HG02870 (cell line): Measurements from ENCODE around the gene AADAT.
A peak's percentile ranks its signal among the peaks of the same experiment; 100 is the strongest.
"Not testable (repeated sequence)": the region's sequence is repeated elsewhere in the genome, so short reads cannot be mapped to it uniquely, and the experiment has no call there.

Source experiments
- ATAC-seq: cut with Tn5 transposase; IDR thresholded peaks from one replicate; pipeline ENCODE4 v1.9.1; 2021; ENCODE audit warnings: mild to moderate bottlenecking, moderate library complexity; ENCODE audit not compliant: unreplicated experiment

Gene AADAT

DNA sequence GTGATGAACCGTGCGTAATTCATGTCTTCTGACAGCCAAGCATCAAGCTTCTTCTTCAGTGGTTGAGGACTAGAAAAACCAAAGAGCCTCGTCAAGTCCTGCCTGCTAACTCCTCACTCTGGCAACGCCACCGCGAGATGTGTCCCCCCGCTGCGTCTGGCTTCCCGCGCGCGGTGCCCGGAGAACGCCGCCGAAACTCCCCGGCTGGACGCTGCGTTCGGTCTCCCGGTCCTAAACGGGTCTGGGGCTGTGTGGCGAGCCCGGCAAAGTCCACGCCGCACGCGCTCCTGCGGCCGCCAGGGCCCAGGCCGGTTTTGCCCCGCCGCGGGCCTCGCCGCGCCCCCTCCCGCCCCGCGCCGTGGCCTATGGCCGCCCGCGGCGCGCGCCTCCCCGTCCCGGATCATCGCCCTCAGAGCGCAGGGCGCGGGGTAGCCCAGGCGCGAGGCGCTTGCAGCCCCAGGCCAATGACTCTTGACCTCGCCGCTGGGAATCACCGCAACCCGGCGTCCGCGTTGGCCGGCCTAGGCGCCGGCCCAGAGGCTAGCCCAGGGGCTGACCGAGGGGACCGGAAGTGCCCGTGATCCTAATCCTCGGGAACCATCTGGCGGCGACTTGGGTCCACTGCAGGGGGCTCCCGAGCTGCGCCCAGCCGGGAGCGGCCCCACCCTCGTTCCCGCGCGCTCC is at the start of gene AADAT:
Gene AADAT, minus strand, starts transcription at position 289 of the 684 bp plus-strand sequence. Its CDS starts 266 bp downstream, at position 23.
- ATAC-seq: peak; percentile 75

DNA sequence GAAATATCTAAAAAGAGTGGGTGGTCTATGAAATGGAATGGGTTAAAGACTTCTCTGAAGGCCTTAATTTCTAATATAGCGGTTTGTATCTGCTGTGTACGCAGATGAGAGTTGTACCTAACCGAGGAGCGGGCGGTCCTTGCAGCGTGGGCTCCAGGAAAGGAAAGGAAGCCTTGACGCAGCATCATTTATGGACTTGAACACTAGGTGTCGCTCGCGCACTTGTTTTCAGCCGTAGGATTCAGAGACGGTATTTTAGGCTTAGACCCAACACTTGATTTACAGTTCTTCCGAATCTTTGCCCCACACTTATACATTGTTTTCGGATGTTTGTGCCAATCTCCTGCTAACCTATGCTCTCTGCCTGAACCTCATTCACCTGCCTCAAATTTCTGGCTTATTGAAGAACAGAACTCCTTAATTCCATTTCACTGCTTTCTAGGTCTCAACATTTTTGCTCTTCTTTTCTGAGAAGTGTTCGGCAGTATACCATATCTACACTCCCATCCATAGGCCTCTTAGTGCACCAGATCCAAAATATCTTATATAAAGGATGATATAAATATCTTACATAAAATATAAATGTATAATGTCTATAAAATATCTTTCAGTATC is 48.9 kb upstream of the AADAT start:
- ATAC-seq: peak; percentile 97

- no peak for ATAC-seq
These were observed 48.2 kb upstream of the AADAT start for GRCh38 chr4:170137927-170138326.

DNA sequence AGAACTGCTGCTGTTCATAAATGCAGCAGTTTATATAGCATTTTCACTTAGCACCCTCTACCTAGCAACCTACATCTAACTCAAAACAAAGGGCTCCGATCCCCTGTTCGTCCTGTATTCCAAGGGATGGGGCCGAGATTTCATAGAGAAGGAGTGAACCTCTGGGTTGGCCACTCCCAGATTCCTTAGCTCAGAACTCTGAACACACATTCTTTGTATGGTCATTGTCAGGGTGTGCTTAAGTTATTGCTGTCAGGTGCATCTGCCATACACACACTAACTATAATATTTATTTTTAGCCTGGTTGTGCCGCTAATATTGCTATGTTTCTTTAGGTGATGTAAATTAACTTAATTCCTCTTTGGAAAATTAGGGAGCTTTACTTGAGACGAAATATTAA is 47.7 kb upstream of the AADAT start:
- ATAC-seq: no peak

- no peak for ATAC-seq
These were observed 45.1 kb upstream of the AADAT start for GRCh38 chr4:170134821-170135220.

DNA sequence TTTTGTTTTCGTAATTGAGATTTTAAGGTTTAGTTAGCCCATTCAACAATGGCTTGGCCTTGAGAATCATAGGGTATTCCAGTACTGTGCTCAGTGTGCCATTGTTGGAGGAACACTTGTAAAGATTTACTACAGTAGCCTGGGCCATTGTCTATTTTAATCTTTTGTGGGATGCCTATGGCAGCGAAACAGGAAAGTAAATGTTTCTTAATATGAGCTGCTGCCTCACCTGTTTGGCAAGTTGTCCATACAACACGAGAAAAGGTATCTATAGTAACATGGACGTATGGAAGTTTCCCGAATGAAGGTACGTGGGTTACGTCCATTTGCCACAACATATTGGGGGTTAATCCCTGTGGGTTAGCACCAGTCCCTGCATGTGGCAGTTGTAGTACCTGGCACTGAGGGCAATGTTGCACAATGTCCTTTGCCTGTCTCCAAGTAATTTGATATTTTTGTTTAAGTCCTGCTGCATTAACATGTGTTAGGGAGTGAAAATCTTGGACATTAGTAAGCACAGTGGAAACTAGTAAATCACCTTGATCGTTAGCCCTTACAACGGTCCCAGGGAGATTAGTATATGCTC is 38.6 kb upstream of the AADAT start:
- ATAC-seq: no peak

GRCh38 chr4:170127758-170128157 is 38.0 kb upstream of the AADAT start:
- no peak for ATAC-seq

GRCh38 chr4:170124406-170124805 is 34.6 kb upstream of the AADAT start:
- ATAC-seq: no peak

GRCh38 chr4:170122252-170122651 is 32.5 kb upstream of the AADAT start:
- no peak for ATAC-seq

- no peak for ATAC-seq
These were observed 24.9 kb upstream of the AADAT start for GRCh38 chr4:170114636-170115035.

DNA sequence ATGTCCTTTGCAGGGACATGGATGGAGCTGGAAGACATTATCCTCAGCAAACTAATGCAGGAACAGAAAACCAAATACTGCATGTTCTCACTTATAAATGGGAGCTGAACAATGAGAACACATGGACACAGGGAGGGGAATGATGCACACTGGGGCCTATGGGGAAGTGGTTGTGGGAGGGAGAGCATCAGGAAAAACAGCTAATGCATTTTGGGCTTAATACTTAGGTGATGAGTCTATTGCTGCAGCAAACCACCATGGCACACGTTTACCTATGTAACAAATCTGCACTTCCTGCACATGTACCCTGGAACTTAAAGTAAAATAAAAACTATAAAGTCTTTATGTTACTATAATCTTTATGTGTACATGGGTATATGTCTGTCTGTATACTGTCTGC is 24.4 kb upstream of the AADAT start:
- ATAC-seq: not testable (repeated sequence)

DNA sequence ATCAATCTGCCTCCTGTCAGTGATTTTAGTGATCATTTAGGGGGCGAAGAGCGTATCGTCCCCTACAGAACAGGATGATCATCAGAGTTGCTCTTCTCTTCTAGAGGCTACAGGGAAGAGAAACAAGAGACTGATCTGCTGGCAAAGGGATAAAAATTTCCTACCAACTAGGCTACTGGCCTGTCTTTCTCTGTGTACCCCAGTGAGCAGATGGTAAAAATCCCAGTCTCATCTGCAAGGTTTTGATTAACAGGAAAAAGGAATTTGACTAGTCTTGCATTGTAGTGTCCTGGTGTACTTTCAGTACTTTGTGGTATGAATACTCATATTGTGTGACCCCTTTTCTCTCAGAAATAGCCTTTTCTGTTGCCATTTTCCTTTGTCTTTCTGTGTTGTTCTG is 21.8 kb upstream of the AADAT start:
- no peak for ATAC-seq

DNA sequence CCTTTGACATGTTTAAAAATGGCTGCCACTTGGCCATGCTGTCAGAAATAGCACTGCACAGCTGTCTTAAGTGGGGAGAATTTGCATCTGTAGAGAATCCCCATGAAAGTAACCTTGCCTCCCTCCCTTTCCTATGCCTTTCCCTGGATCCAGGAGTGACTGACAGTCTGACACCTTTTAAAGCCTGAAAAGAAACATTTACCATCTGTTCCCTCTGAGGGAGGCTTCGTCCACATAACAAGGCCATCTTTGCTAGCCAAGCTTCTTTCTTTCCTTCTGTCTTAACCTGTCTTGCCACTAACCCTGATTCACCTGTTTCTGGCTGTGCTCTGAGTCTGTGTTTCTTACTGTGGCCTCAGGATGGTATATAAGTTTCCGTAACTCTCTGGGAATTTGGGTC is 21.3 kb upstream of the AADAT start:
- ATAC-seq: no peak

DNA sequence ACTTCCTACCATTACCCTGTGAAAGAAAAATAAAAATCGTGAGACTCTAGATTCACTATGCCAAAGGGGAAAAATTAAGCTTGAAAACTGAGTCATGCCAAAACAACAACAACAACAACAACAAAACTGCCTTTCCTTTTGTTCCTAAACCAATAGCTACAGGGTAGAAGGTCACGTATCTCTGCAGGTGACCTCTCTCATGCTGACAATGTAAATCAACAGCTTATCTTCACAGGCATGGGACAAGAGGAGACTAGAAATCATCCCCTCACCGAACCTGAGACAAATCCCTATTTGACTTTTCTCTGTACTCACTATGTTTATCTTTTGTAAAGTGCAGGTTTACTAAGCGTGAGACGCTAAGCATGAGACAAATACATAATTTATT is 20.5 kb upstream of the AADAT start:
- ATAC-seq: no peak

- no peak for ATAC-seq
These were observed 20.0 kb upstream of the AADAT start for GRCh38 chr4:170109586-170110284.

DNA sequence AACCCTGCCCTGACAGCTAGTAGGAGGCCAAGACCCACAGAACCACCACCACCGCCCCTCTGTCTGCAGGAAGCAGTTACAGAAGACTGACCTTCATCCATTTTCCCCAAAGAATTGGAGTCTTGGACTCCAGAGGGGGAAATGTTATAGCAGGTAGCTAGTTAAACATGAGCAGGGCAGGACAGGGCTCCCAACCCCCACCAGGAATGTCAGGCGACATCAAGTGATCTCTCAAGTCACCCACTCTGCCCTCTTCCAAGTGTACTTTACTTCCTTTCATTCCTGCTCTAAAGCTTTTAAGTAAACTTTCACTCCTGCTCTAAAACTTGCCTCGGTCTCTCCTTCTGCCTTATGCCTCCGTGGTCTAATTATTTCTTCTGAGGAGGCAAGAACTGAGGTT is 17.1 kb upstream of the AADAT start:
- ATAC-seq: no peak

DNA sequence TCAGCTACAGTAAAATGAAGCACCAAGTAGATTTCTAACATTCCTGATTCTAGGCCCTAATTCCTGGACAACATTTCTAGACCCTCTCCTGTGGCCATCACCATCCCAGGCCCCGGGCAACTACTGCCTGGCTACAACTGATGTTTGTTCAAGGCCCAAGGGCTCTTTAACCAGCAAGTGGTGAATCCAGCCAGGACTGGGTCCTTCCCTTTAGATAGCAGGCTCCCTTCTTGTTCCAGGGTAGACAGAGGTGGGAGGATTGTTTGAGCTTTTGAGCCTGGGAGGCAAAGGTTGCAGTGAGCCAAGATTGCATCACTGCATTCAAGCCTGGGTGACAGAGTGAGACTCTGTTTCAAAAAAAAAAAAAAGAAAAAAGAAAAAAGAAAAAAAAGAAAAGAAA is 12.7 kb upstream of the AADAT start:
- no peak for ATAC-seq

DNA sequence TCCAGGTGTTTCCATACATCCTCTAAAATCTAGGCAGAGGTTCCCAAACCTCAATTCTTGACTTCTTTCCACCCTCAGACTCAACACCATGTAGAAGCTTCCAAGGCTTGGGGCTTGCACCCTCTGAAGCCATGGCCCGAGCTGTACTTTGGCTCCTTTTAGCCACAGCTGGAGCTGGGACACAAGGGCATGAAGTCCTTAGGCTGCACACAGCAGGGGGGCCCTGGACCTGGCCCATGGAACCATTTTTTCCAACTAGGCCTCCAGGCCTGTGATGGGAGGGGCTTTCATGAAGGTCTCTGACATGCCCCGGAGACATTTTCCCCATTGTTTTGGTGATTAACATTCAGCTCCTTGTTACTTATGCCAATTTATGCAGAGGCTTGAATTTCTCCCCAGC is 8.4 kb upstream of the AADAT start:
- not testable (repeated sequence) for ATAC-seq

GRCh38 chr4:170097681-170098080 is 7.9 kb upstream of the AADAT start:
- no peak for ATAC-seq

- ATAC-seq: no peak
These were observed 4.3 kb upstream of the AADAT start for GRCh38 chr4:170093973-170094535.

DNA sequence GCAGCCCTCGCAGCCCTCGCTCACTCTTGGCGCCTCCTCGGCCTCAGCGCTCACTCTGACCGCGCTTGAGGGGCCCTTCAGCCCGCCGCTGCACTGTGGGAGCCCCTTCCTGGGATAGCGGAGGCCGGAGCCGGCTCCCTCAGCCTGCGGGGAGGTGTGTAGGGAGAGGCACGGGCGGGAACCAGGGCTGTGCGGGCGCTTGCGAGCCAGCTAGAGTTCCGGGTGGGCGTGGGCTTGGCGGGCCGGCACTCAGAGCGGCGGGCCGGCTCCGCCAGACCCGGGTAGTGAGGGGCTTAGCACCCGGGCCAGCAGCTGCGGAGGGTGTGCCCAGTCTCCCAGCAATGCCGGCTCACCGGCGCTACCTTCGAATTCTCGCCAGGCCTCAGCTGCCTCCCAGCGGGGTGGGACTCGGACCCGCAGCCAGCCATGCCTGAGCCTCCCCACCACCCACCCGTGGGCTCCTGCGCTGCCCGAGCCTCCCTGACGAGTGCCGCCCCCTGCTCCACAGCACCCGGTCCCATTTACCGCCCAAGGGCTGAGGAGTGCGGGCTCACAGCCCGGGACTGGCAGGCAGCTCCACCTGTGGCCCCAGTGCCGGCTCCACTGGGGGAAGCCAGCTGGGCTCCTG is 1.4 kb upstream of the AADAT start:
- ATAC-seq: no peak
